Heart right ventricle (tissue), 16 donors: ENCODE data around the gene SCD5. TPM values are rescaled to one million over a fixed set of nuclear protein-coding genes. Genes with fewer than 3 reads are reported as not detected.

Source experiments
- ATAC-seq, 8 donors: fragments of 200-7000 bp; cut with Tn5 transposase; one replicate each; pipeline ENCODE4 v1.9.1; 2020; ENCODE audit warnings: mild to moderate bottlenecking in 8 of 8, moderate library complexity in 8 of 8, moderate number of reproducible peaks in 1 of 8
- DNase-seq, 2 donors: peaks; one replicate each; pipeline ENCODE4 v3.0.0-alpha.2; 2020
- H3K27ac ChIP-seq, 10 donors: fragments of 200-600 bp; sonication (generic) in 2 of 10; one replicate each; pipeline versions ENCODE4 v1.5.0 to v1.8.0; 2020 to 2022; ENCODE audit warnings: mild to moderate bottlenecking in 3 of 10
- H3K27me3 ChIP-seq, 7 donors: fragments of 200-600 bp; one replicate each; pipeline ENCODE4 v1.8.0; 2021 to 2022; ENCODE audit warnings: mild to moderate bottlenecking in 2 of 7
- H3K36me3 ChIP-seq, 9 donors: fragments of 200-600 bp; sonication (generic) in 1 of 9; one replicate each; pipeline versions ENCODE4 v1.5.0 to v1.8.0; 2020 to 2022; ENCODE audit warnings: mild to moderate bottlenecking in 2 of 9
- H3K4me1 ChIP-seq, 9 donors: fragments of 200-600 bp; sonication (generic) in 1 of 9; one replicate each; pipeline versions ENCODE4 v1.5.0 to v1.8.0; 2020 to 2022; ENCODE audit warnings: mild to moderate bottlenecking in 4 of 9
- H3K4me3 ChIP-seq, 10 donors: fragments of 200-600 bp; sonication (generic) in 2 of 10; one replicate each; pipeline versions ENCODE4 v1.5.0 to v1.8.0; 2020 to 2022; ENCODE audit warnings: mild to moderate bottlenecking in 7 of 10, moderate library complexity in 2 of 10
- H3K9me3 ChIP-seq, 11 donors: fragments of 200-600 bp in 10 of 11; sonication (generic) in 2 of 11; one replicate each; pipeline versions ENCODE4 v1.5.0 to v1.8.0; 2013 to 2022; ENCODE audit warnings: mild to moderate bottlenecking in 2 of 11, control low read depth in 1 of 11, moderate library complexity in 1 of 11
- WGBS, 2 donors: extraction: QIAGEN DNeasy Blood & Tissue Kit; methylation state at CpG; one replicate each; pipeline ENCODE4 v1.1.7; 2013; ENCODE audit warnings: inconsistent platforms in 1 of 2; 5-methylcytosine and 5-hydroxymethylcytosine counted together
- intact Hi-C, 10 donors: fragments of 100-400 bp; cut with DNase I; formaldehyde crosslinking; loops; one replicate each; pipeline versions ENCODE4 v1.11.1 to v1.14.2; 2022
- polyA plus RNA-seq, 2 donors: library from polyadenylated mRNA; stranded (reverse); fragments of 200-250 nt; gene quantifications; one replicate each; pipeline ENCODE4 v1.2.3, GENCODE V29; 2013
- total RNA-seq, 10 donors: library from RNA; stranded (reverse); fragmentation: NEBNext Ultra II Directional in 3 of 10; extraction: Animal tissue kit (Norgen Biotek cat#: 25700) in 3 of 10; gene quantifications; one replicate each; pipeline versions ENCODE4 v1.2.1 to v1.2.4, GENCODE V29; 2021 to 2023
- TF ChIP-seq, protein P1 (sequence below), 9 donors: fragments of 200-600 bp; sonication (generic) in 2 of 9; IDR thresholded peaks; one replicate each; pipeline versions ENCODE4 v1.5.0 to v1.8.0; 2021 to 2022; ENCODE audit warnings: antibody characterized with exemption in 9 of 9, mild to moderate bottlenecking in 5 of 9, moderate library complexity in 1 of 9
- donor health status: Arrhythmogenic right ventricular cardiomyopathy.
- donor health status: ischemic (EF 13 %, LVEDD 7.1; RV severe dilation, severe dysfunction).
- donor health status: healthy with polysubstance abuse.
- donor health status: DM: no; HTN: yes; CAD: no.
- donor health status: DM: no; HTN: no; CAD: no.
- donor health status: ischemic (EF 25% LVEDD 6.9; RV normal size, moderate dysfunction).
- donor health status: ischemic (EF 25% LVEDD 5.7; RV mildly dilated, moderate dysfunction).
- donor health status: healthy.
- donor health status: DM: yes; HTN: yes; CAD: no.
- donor health status: Ischemic cardiomyopathy.
- donor health status: ischemic (EF 35%, LVEDD 5.7; RV mildly dilated, moderate dysfunction).
- donor health status: nonischemic (EF 11% LVEDD 7.7; RV severe dilation, severe dysfunction).
- donor health status: DM: yes; HTN: yes; CAD: no.
- donor health status: PGD.
- donor health status: ischemic (EF 29% LVEDD 5.4; RV normal size, mild dysfunction).
- donor health status: nonischemic (EF 23%, LVEDD 6.1; RV moderate dilation, normal function).

Gene SCD5
- total and polyA plus RNA-seq, 12 donors, result 1.7 to 6.7 (median 3.1) TPM

DNA sequence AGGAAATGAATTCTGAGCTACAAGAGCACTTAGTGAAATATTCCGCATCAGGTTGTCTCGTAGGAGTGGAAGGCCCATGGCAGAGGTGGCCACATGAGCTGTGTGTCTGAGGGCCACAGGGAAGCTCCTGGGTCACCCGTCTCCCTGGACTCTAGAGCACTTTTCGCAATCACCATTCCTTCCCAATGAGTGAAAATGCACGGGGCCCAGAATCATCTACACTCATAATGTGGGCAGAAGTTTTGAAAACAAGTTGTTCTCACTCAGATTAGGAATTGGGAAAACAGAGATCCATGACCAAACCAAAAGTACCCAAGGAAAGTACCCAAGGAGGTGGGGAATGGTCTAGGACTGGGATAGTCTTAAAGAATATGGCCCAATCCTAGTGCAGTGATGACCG is 94.4 kb downstream of the SCD5 start:
- DNase-seq (no peak), ATAC-seq (no peak)
- no peak overlapping the region for H3K27ac ChIP-seq
- TF ChIP-seq, protein P1, sequence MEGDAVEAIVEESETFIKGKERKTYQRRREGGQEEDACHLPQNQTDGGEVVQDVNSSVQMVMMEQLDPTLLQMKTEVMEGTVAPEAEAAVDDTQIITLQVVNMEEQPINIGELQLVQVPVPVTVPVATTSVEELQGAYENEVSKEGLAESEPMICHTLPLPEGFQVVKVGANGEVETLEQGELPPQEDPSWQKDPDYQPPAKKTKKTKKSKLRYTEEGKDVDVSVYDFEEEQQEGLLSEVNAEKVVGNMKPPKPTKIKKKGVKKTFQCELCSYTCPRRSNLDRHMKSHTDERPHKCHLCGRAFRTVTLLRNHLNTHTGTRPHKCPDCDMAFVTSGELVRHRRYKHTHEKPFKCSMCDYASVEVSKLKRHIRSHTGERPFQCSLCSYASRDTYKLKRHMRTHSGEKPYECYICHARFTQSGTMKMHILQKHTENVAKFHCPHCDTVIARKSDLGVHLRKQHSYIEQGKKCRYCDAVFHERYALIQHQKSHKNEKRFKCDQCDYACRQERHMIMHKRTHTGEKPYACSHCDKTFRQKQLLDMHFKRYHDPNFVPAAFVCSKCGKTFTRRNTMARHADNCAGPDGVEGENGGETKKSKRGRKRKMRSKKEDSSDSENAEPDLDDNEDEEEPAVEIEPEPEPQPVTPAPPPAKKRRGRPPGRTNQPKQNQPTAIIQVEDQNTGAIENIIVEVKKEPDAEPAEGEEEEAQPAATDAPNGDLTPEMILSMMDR (IDR thresholded peaks at IDR 0.05), result no peak
- H3K9me3 ChIP-seq, result no peaks in the 10 kb centered on the region
- H3K4me1 ChIP-seq, result peaks cover 0 to 14% (median 0%) of the 10 kb centered on the region in 9 donors
- H3K4me3 ChIP-seq, result no peak overlapping the region
- 92 to 96% methylated on average over 6 of the region's 6 CpGs for WGBS, 2 donors
- intact Hi-C loops, result no loop called here
- H3K27me3 ChIP-seq, result no peaks in the 10 kb centered on the region
- H3K36me3 ChIP-seq, result no peaks in the 10 kb centered on the region

GRCh38 chr4:82698412-82698811 is 100.2 kb downstream of the SCD5 start:
- 77 to 78% methylated on average over 2 of the region's 2 CpGs for WGBS, 2 donors
- H3K36me3 ChIP-seq, result no peaks in the 10 kb centered on the region
- no peaks in the 10 kb centered on the region for H3K9me3 ChIP-seq
- no peaks in the 10 kb centered on the region for H3K27me3 ChIP-seq
- ATAC-seq (no peak), DNase-seq (no peak)
- no peak overlapping the region for H3K27ac ChIP-seq
- TF ChIP-seq, protein P1 (IDR thresholded peaks at IDR 0.05), result no peak
- no peak overlapping the region for H3K4me3 ChIP-seq
- intact Hi-C loops, result no loop called here
- H3K4me1 ChIP-seq, result peaks cover 0 to 8% (median 0%) of the 10 kb centered on the region in 9 donors

DNA sequence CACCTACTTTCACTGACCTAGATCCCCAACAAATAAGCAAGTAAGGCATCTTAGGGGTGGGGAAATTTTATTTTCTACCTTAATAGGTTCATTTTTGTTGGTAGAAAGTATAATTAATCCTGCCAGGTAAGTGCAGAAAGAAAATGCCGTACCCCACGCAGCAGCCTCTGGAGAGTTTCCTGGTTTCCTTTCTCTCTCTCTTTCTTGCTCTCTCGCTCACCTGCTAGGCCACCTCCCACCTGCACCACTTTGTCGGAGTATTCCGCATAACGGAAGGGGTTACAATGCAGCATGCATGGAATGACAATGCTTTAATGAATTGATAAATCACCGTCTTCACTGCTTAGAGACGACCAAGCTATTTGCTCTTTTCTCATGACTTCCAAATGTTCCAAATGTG is 101.0 kb downstream of the SCD5 start:
- TF ChIP-seq, protein P1 (IDR thresholded peaks at IDR 0.05), result no peak
- H3K4me3 ChIP-seq, result no peak overlapping the region
- no peak overlapping the region for H3K27ac ChIP-seq
- no peaks in the 10 kb centered on the region for H3K27me3 ChIP-seq
- no peak for DNase-seq
- no peaks in the 10 kb centered on the region for H3K36me3 ChIP-seq
- intact Hi-C loops, result no loop called here
- no peaks in the 10 kb centered on the region for H3K9me3 ChIP-seq
- no peak for ATAC-seq
- peaks cover 0 to 8% (median 0%) of the 10 kb centered on the region in 9 donors for H3K4me1 ChIP-seq
- WGBS, 2 donors, result 77 to 78% methylated on average over 8 of the region's 8 CpGs

DNA sequence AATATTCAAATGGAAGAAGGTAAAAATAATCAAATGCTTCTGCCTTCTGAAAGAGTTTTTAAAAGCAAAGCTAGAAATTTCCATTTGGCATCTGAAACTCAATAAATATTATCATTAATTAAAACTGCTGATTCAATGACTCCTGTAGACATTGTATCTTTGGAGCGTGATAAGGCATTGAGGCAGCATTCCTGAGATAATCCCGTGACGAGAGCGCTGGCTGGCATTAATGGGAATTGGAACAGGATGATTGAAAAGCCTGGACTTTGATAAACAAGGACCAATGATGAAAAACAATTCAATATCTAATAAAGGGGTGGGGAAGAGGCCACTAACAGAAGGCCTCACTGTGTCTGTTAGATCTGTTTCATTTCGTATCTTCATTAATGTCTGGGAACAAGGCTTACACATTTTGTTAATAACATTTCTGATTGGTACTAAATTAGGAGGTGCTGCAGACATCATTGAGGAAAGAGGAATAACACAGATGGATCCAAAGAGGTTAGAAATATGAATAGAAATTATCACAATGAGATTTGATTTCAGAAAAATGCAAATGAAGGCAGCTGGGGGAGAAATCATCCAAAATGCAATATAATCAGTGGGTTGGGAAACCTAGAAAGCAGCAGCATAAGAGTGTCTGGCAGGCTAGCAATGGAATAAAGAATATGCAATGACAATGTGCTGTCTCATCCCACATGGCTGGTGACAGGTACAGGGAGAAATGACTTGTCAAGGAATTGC is 102.3 kb downstream of the SCD5 start:
- no peak for ATAC-seq
- WGBS, 2 donors, result 59 to 60% methylated on average over 5 of the region's 5 CpGs
- intact Hi-C loops, result no loop called here

More for the DNA sequence above, 102.3 kb downstream of the SCD5 start:
- no peak overlapping the region for H3K4me3 ChIP-seq
- no peaks in the 10 kb centered on the region for H3K9me3 ChIP-seq
- no peaks in the 10 kb centered on the region for H3K36me3 ChIP-seq
- TF ChIP-seq, protein P1 (IDR thresholded peaks at IDR 0.05), result no peak
- no peaks in the 10 kb centered on the region for H3K27me3 ChIP-seq
- H3K4me1 ChIP-seq, result peaks cover 0 to 16% (median 0%) of the 10 kb centered on the region in 9 donors
- H3K27ac ChIP-seq, result no peak overlapping the region
- DNase-seq, result no peak
